HEK293 (cell line): ENCODE results near the gene SOX6.

Experiments
- CTCF ChIA-PET: fragments of 350-600 bp; formaldehyde crosslinking; extraction: SDS; loops from one replicate; lab custom pipeline; 2021; ENCODE audit warnings: antibody characterized with exemption; lab: Yijun Ruan, JAX
- POLR2A ChIA-PET: fragments of 300-600 bp; formaldehyde crosslinking; extraction: SDS; loops from one replicate; lab custom pipeline; 2020; ENCODE audit warnings: antibody characterized with exemption, inconsistent platforms; lab: Yijun Ruan, JAX
- H3K27ac ChIP-seq: fragments of 200-500 bp; sonication (Bioruptor generic); 2 replicates; pipeline ENCODE4 v1.5.1; 2014; ENCODE audit warnings: low read depth, low read length, control low read depth, inconsistent platforms; ENCODE audit errors: extremely low read depth
- H3K36me3 ChIP-seq, 2 experiments: fragments of 200-500 bp in 1 of 2; sonication (Bioruptor generic) in 1 of 2; 1 replicate in 1 of 2; 2 replicates in 1 of 2; pipeline ENCODE4 v1.5.1; 2014 to 2017; ENCODE audit warnings: inconsistent platforms in 2 of 2, low read length in 2 of 2; ENCODE audit not compliant: control insufficient read depth in 2 of 2, insufficient read depth in 1 of 2
- H3K4me1 ChIP-seq: fragments of 200-500 bp; sonication (Bioruptor generic); 2 replicates; pipeline ENCODE4 v1.5.1; 2014; ENCODE audit warnings: mild to moderate bottlenecking, low read length, inconsistent platforms; ENCODE audit not compliant: control insufficient read depth, insufficient read depth
- H3K4me3 ChIP-seq: 2 replicates; pipeline ENCODE4 v1.5.1; 2011; ENCODE audit warnings: low read depth, mild to moderate bottlenecking, control low read depth, low read length, moderate library complexity
- H3K9me3 ChIP-seq: fragments of 200-500 bp; sonication (Bioruptor generic); 2 replicates; pipeline ENCODE4 v1.5.1; 2014; ENCODE audit warnings: low read depth, low read length, inconsistent platforms; ENCODE audit not compliant: control insufficient read depth, insufficient read depth
- GLI4 ChIP-seq: fragments of 450-650 bp; formaldehyde crosslinking; IDR thresholded peaks from 2 replicates; pipeline ENCODE4 v1.5.1; 2016; ENCODE audit warnings: missing biosample characterization, missing genetic modification characterization
- SP3 ChIP-seq: fragments of 450-650 bp; formaldehyde crosslinking; IDR thresholded peaks from 2 replicates; pipeline ENCODE4 v1.5.1; 2016; ENCODE audit warnings: missing biosample characterization, missing genetic modification characterization
- ZEB2 ChIP-seq: fragments of 450-650 bp; formaldehyde crosslinking; IDR thresholded peaks from 2 replicates; pipeline ENCODE4 v1.5.1; 2016; ENCODE audit warnings: missing biosample characterization, missing genetic modification characterization
- ZNF19 ChIP-seq: fragments of 450-650 bp; formaldehyde crosslinking; IDR thresholded peaks from 2 replicates; pipeline ENCODE4; 2016; ENCODE audit warnings: missing biosample characterization, missing genetic modification characterization, low read depth
- ZNF391 ChIP-seq: fragments of 450-650 bp; formaldehyde crosslinking; IDR thresholded peaks from 2 replicates; pipeline ENCODE4 v1.5.1; 2016; ENCODE audit warnings: low read depth, missing biosample characterization, missing genetic modification characterization, borderline replicate concordance
- ZNF48 ChIP-seq: fragments of 450-650 bp; formaldehyde crosslinking; IDR thresholded peaks from 2 replicates; pipeline ENCODE4 v1.5.1; 2016; ENCODE audit warnings: missing biosample characterization, missing genetic modification characterization
- ZNF510 ChIP-seq: fragments of 450-650 bp; formaldehyde crosslinking; IDR thresholded peaks from 2 replicates; pipeline ENCODE4 v1.5.1; 2018; ENCODE audit warnings: mild to moderate bottlenecking, missing genetic modification characterization, missing biosample characterization; ENCODE audit not compliant: insufficient replicate concordance
- ZNF529 ChIP-seq: fragments of 450-650 bp; formaldehyde crosslinking; IDR thresholded peaks from 2 replicates; pipeline ENCODE4 v1.5.1; 2017; ENCODE audit warnings: missing genetic modification characterization, missing biosample characterization; ENCODE audit not compliant: insufficient replicate concordance
- ZNF530 ChIP-seq: fragments of 450-650 bp; formaldehyde crosslinking; IDR thresholded peaks from 2 replicates; pipeline ENCODE4 v1.5.1; 2016; ENCODE audit warnings: low read depth, missing biosample characterization, missing genetic modification characterization
- ZNF747 ChIP-seq: fragments of 450-650 bp; formaldehyde crosslinking; IDR thresholded peaks from 2 replicates; pipeline ENCODE4 v1.5.1; 2016; ENCODE audit warnings: missing biosample characterization, missing genetic modification characterization
- ZNF777 ChIP-seq: fragments of 450-650 bp; formaldehyde crosslinking; IDR thresholded peaks from 2 replicates; pipeline ENCODE4 v1.5.1; 2017; ENCODE audit warnings: missing biosample characterization, missing genetic modification characterization, borderline replicate concordance
- ZNF830 ChIP-seq: fragments of 450-650 bp; IDR thresholded peaks from 2 replicates; pipeline ENCODE4 v1.5.0; 2018; ENCODE audit warnings: missing biosample characterization, missing genetic modification characterization, low read depth, mild to moderate bottlenecking, moderate library complexity
- ZNF843 ChIP-seq: fragments of 450-650 bp; formaldehyde crosslinking; IDR thresholded peaks from 2 replicates; pipeline ENCODE4 v1.5.1; 2016; ENCODE audit warnings: missing biosample characterization, missing genetic modification characterization
- TF ChIP-seq, protein P1 (sequence below): fragments of 450-650 bp; formaldehyde crosslinking; IDR thresholded peaks from 2 replicates; pipeline ENCODE4 v1.5.1; 2016; ENCODE audit warnings: missing biosample characterization, missing genetic modification characterization, borderline replicate concordance
- TF ChIP-seq, protein P2 (sequence below): fragments of 450-650 bp; IDR thresholded peaks from 2 replicates; pipeline ENCODE4 v1.5.1; 2018; ENCODE audit warnings: missing biosample characterization, missing genetic modification characterization
- TF ChIP-seq, protein P3 (sequence below): fragments of 450-650 bp; formaldehyde crosslinking; IDR thresholded peaks from 2 replicates; pipeline ENCODE4 v1.5.1; 2017; ENCODE audit warnings: missing biosample characterization, missing genetic modification characterization
- TF ChIP-seq, protein P4 (sequence below): fragments of 450-650 bp; formaldehyde crosslinking; IDR thresholded peaks from 2 replicates; pipeline ENCODE4 v1.5.0; 2017; ENCODE audit warnings: missing biosample characterization, missing genetic modification characterization, borderline replicate concordance
- TF ChIP-seq, protein P5 (sequence below): fragments of 450-650 bp; IDR thresholded peaks from 2 replicates; pipeline ENCODE4 v1.5.1; 2018; ENCODE audit warnings: missing biosample characterization, mild to moderate bottlenecking, missing genetic modification characterization
- TF ChIP-seq, protein P6 (sequence below): fragments of 450-650 bp; formaldehyde crosslinking; IDR thresholded peaks from 2 replicates; pipeline ENCODE4 v1.5.1; 2016; ENCODE audit warnings: missing biosample characterization, missing genetic modification characterization

SOX6 gene

DNA sequence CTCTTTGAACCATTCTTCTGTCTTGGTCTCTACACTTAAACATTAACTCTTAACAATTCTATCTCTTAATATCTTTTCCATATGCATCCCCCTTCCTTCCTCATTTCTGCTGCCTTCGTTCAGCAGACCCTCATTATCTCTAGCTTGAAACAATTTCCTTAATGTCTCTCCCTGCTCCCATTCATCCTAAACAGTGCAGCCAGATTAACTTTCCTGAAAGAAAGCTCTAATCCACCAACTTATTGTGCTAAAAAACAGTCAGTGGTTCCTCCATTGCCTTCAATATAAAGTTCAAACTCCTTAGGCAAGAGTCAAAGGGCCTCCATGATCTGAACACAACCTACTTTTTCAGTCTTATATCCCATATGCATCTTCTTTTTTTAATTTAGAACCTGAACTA is 42.5 kb downstream of the SOX6 start:
- Histone ChIP-seq H3K36me3 (no peaks in the 10 kb centered on the region), H3K4me1 (no peaks in the 10 kb centered on the region), H3K27ac (no peak overlapping the region), H3K9me3 (no peaks in the 10 kb centered on the region), H3K4me3 (no peak overlapping the region)
- TF ChIP-seq, protein P1, sequence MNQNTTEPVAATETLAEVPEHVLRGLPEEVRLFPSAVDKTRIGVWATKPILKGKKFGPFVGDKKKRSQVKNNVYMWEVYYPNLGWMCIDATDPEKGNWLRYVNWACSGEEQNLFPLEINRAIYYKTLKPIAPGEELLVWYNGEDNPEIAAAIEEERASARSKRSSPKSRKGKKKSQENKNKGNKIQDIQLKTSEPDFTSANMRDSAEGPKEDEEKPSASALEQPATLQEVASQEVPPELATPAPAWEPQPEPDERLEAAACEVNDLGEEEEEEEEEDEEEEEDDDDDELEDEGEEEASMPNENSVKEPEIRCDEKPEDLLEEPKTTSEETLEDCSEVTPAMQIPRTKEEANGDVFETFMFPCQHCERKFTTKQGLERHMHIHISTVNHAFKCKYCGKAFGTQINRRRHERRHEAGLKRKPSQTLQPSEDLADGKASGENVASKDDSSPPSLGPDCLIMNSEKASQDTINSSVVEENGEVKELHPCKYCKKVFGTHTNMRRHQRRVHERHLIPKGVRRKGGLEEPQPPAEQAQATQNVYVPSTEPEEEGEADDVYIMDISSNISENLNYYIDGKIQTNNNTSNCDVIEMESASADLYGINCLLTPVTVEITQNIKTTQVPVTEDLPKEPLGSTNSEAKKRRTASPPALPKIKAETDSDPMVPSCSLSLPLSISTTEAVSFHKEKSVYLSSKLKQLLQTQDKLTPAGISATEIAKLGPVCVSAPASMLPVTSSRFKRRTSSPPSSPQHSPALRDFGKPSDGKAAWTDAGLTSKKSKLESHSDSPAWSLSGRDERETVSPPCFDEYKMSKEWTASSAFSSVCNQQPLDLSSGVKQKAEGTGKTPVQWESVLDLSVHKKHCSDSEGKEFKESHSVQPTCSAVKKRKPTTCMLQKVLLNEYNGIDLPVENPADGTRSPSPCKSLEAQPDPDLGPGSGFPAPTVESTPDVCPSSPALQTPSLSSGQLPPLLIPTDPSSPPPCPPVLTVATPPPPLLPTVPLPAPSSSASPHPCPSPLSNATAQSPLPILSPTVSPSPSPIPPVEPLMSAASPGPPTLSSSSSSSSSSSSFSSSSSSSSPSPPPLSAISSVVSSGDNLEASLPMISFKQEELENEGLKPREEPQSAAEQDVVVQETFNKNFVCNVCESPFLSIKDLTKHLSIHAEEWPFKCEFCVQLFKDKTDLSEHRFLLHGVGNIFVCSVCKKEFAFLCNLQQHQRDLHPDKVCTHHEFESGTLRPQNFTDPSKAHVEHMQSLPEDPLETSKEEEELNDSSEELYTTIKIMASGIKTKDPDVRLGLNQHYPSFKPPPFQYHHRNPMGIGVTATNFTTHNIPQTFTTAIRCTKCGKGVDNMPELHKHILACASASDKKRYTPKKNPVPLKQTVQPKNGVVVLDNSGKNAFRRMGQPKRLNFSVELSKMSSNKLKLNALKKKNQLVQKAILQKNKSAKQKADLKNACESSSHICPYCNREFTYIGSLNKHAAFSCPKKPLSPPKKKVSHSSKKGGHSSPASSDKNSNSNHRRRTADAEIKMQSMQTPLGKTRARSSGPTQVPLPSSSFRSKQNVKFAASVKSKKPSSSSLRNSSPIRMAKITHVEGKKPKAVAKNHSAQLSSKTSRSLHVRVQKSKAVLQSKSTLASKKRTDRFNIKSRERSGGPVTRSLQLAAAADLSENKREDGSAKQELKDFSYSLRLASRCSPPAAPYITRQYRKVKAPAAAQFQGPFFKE (tag by site-specific recombination) = no peak
- TF ChIP-seq, protein P2, sequence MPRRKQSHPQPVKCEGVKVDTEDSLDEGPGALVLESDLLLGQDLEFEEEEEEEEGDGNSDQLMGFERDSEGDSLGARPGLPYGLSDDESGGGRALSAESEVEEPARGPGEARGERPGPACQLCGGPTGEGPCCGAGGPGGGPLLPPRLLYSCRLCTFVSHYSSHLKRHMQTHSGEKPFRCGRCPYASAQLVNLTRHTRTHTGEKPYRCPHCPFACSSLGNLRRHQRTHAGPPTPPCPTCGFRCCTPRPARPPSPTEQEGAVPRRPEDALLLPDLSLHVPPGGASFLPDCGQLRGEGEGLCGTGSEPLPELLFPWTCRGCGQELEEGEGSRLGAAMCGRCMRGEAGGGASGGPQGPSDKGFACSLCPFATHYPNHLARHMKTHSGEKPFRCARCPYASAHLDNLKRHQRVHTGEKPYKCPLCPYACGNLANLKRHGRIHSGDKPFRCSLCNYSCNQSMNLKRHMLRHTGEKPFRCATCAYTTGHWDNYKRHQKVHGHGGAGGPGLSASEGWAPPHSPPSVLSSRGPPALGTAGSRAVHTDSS (tag by site-specific recombination) = no peak
- TF ChIP-seq, protein P3, sequence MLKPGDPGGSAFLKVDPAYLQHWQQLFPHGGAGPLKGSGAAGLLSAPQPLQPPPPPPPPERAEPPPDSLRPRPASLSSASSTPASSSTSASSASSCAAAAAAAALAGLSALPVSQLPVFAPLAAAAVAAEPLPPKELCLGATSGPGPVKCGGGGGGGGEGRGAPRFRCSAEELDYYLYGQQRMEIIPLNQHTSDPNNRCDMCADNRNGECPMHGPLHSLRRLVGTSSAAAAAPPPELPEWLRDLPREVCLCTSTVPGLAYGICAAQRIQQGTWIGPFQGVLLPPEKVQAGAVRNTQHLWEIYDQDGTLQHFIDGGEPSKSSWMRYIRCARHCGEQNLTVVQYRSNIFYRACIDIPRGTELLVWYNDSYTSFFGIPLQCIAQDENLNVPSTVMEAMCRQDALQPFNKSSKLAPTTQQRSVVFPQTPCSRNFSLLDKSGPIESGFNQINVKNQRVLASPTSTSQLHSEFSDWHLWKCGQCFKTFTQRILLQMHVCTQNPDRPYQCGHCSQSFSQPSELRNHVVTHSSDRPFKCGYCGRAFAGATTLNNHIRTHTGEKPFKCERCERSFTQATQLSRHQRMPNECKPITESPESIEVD = no peak
- TF ChIP-seq, protein P4, sequence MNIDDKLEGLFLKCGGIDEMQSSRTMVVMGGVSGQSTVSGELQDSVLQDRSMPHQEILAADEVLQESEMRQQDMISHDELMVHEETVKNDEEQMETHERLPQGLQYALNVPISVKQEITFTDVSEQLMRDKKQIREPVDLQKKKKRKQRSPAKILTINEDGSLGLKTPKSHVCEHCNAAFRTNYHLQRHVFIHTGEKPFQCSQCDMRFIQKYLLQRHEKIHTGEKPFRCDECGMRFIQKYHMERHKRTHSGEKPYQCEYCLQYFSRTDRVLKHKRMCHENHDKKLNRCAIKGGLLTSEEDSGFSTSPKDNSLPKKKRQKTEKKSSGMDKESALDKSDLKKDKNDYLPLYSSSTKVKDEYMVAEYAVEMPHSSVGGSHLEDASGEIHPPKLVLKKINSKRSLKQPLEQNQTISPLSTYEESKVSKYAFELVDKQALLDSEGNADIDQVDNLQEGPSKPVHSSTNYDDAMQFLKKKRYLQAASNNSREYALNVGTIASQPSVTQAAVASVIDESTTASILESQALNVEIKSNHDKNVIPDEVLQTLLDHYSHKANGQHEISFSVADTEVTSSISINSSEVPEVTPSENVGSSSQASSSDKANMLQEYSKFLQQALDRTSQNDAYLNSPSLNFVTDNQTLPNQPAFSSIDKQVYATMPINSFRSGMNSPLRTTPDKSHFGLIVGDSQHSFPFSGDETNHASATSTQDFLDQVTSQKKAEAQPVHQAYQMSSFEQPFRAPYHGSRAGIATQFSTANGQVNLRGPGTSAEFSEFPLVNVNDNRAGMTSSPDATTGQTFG = no peak
- TF ChIP-seq ZNF510 (tag by site-specific recombination) = no peak
- no peak for TF ChIP-seq ZNF48 (tag by site-specific recombination)
- TF ChIP-seq, protein P5, sequence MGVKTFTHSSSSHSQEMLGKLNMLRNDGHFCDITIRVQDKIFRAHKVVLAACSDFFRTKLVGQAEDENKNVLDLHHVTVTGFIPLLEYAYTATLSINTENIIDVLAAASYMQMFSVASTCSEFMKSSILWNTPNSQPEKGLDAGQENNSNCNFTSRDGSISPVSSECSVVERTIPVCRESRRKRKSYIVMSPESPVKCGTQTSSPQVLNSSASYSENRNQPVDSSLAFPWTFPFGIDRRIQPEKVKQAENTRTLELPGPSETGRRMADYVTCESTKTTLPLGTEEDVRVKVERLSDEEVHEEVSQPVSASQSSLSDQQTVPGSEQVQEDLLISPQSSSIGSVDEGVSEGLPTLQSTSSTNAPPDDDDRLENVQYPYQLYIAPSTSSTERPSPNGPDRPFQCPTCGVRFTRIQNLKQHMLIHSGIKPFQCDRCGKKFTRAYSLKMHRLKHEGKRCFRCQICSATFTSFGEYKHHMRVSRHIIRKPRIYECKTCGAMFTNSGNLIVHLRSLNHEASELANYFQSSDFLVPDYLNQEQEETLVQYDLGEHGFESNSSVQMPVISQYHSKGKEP (tag by site-specific recombination) = no peak
- TF ChIP-seq ZEB2 (tag by site-specific recombination) = no peak
- TF ChIP-seq GLI4 = no peak
- TF ChIP-seq ZNF747 (tag by site-specific recombination) = no peak
- TF ChIP-seq ZNF19 (tag by site-specific recombination) = no peak
- no peak for TF ChIP-seq ZNF777 (tag by site-specific recombination)
- TF ChIP-seq ZNF830 (tag by site-specific recombination) = no peak
- TF ChIP-seq ZNF529 (tag by site-specific recombination) = no peak
- TF ChIP-seq ZNF530 (tag by site-specific recombination) = no peak
- TF ChIP-seq, protein P6, sequence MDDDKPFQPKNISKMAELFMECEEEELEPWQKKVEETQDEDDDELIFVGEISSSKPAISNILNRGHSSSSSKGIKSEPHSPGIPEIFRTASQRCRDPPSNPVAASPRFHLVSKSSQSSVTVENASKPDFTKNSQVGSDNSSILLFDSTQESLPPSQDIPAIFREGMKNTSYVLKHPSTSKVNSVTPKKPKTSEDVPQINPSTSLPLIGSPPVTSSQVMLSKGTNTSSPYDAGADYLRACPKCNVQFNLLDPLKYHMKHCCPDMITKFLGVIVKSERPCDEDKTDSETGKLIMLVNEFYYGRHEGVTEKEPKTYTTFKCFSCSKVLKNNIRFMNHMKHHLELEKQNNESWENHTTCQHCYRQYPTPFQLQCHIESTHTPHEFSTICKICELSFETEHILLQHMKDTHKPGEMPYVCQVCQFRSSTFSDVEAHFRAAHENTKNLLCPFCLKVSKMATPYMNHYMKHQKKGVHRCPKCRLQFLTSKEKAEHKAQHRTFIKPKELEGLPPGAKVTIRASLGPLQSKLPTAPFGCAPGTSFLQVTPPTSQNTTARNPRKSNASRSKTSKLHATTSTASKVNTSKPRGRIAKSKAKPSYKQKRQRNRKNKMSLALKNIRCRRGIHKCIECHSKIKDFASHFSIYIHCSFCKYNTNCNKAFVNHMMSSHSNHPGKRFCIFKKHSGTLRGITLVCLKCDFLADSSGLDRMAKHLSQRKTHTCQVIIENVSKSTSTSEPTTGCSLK (tag by site-specific recombination) = no peak
- no peak for TF ChIP-seq SP3 (tag by site-specific recombination)
- TF ChIP-seq ZNF391 (tag by site-specific recombination) = no peak
- TF ChIP-seq ZNF843 (tag by site-specific recombination) = no peak
- POLR2A ChIA-PET = no interaction called here
- CTCF ChIA-PET = interaction anchor here (0.6 to 0.7 kb wide), 2 partner anchors 471 to 682 kb away, joined by 3 to 4 read pairs; no protein-coding TSS in a partner anchor
